Measurements from ENCODE around the gene GPC5.
A peak's percentile ranks its signal among the peaks of the same experiment; 100 is the strongest.
"Not testable (repeated sequence)": the region's sequence is repeated elsewhere in the genome, so short reads cannot be mapped to it uniquely, and the experiment has no call there.

The GPC5 gene

DNA sequence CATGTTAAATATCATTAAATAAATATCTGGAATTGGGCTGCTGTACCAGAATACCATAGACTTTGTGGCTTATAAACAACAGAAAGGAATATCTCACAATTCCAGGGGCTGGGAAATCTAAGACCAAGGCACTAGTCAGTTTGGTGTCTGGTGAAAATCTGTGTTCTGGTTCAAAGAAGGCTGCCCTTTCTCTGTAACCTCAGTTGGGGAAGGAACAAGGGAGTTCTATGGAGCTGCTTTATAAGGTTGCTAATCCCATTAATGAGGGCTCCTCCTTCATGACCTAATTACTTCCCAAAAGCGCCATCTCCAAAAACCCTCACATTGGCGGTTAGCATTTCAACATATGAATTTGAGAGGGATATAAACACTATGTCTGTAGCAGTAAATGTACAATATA is 480.9 kb downstream of the GPC5 start:
- DNase-seq (ENCODE audit: low spot score): no peak

DNA sequence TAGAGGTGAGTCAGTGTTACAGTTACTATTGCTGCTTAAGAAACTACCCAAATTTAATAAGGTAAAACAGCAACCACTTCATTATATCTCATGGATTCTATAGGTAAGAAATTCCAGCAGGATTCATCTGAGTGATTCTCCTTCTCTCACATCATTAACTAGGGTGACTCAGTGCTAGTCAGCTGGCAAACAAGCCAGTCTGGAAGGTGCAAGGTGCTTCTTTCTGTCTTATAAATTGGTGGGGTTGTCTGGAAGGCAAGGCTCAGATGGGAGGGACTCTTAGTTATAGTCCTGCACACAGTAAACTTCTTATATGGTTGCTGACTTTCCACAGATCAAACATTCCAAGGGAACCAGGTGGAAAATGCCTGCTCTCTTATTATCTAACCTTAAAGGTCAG is 484.5 kb downstream of the GPC5 start:
- DNase-seq (ENCODE audit: low spot score): no peak

DNA sequence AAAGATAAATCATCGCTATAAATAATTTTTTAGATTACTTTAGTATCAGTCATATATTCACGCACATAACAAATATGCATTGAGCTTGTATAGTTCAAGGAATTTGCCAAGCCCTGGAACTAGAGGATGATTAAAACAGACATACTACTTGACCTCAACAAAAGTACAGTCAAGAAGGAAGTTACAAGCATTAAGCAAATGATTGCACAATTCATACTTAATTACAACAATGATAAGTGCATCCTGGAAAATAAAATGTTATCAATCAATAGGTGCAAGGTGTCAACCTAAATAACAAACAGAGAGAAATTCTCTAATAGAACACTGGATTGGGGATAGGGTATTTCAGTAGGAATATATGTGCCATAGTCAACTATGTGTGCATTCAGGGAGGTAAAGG is 491.2 kb downstream of the GPC5 start:
- DNase-seq (ENCODE audit: low spot score): no peak

DNA sequence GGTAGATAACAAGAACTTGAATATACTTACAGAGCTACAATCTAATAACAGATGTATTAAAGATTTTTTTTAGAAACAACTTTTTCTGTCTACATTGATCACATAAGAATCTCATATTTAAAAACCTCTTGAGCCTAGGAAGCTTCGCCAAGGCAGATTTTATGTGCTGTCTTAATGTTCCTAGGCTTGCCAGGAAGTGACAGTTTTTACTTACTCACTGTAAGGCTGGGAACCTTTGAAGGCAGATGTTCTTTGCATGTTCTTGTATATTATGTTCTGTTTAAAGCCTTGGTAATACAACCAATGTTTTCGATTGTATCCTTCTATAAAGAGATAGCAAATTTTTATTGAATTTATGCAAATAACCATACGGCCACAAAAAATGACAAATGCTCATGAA is 492.7 kb downstream of the GPC5 start:
- no peak for DNase-seq (ENCODE audit: low spot score)

DNA sequence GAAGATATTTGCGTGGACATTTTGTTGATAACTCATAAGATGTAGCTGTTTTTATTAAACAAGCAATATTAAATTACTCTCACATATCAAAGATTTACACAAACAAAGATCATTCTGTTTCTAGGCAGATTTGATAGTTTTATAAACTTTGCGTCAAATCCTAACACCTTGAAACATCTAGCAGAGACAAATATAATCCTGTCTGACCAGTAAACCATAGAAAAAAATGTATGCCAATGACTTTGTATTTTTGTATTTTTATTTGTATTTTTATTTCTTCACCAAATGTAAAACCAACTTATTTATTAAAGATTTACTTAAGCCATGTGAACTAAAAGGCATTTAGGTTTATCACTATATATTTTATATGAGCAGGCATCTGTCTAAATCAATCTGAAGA is 494.6 kb downstream of the GPC5 start:
- no peak for DNase-seq (ENCODE audit: low spot score)

DNA sequence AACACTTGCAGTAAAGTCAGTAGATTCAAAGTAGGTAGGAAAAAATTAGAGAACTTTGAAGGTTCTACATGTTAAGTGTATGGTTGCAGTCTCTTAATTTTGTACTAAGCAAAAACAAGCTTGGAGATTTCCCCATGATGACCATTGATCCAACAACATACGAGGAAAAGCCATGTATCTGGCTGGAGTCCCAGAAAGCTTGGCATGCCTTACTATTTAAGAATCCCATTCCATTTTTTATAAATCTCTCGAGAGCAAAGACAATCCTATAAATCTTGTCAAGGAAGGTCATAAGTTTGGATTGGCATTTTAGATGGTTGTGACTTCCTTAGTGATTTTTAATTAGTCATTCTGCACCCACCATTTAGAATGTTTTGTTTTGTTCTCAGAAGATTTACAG is 495.9 kb downstream of the GPC5 start:
- DNase-seq (ENCODE audit: low spot score): no peak

DNA sequence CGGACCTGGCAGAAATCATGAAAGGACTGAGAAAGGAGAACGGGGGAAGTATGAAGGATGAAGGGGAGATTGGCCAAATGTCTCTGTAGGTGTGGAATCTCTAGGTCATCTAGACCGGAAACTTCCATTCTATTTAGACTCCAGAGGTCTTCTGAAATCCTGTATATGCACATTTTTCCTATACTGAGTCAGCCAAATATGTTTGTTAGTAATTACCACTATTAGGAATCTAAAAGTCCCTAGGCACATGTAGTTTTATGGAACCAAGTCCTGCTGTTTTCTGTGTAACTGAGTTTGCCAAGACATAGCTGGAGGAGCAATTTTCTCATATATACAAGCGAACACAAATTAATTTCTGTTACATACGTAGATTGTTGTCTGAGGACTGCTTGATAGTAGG is 498.1 kb downstream of the GPC5 start:
- no peak for DNase-seq (ENCODE audit: low spot score)

DNA sequence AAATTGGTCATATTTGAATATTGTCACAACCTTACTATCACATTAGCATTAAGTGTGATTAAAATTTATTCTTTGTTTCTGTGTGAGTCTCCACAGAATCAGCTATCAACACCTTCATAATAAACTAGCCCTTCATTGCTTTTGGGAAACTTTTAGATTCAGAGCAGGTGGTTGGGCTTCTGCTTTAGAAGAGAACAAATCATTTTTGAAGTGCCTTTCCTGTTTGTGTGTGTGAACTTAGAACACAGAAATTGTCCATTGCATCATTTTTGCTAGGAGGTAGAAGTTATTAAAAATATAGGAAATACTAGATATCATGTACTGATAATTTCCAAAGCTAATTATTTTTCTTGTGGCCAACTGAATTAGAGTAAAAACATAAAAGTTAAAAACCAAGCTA is 500.6 kb downstream of the GPC5 start:
- not testable (repeated sequence) for DNase-seq (ENCODE audit: low spot score)

DNA sequence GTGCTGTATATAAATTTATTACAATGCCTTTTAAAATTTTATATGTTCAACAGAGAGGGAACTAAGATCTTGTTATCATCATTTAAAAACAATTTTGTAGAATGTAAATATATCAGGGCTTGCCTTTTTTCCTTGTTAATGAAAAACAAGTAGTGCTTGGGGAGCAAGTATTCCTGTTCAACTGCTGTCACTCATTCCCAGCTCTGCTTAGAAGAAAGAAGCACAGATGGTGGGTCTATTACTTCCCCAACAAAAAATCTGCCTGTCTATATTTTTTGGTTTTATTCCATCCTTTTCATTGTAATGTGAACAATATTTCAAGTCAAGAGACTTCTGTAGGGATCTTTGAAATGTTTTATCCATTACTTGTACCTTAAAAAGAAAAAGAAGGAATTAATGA is 503.9 kb downstream of the GPC5 start:
- DNase-seq (ENCODE audit: low spot score): no peak

DNA sequence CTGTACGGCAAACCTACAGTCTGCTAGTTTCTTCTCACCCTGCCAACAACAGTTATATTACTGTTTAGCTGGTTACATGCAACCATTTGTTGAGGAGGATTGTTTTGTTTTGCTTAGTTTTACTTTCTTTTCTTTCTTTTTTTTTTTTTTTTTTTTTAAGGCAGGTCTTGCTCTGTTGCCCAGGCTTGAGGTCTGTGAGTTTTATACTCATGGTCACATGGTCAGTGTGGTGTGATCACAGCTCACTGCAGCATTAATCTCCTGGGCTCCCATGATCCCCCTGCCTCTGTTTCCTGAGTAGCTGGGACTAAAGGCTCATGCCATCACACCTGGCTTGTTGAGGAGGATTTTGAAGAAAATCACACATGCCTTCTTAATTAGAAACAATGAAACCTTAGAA is 505.6 kb downstream of the GPC5 start:
- DNase-seq (ENCODE audit: low spot score): no peak

DNA sequence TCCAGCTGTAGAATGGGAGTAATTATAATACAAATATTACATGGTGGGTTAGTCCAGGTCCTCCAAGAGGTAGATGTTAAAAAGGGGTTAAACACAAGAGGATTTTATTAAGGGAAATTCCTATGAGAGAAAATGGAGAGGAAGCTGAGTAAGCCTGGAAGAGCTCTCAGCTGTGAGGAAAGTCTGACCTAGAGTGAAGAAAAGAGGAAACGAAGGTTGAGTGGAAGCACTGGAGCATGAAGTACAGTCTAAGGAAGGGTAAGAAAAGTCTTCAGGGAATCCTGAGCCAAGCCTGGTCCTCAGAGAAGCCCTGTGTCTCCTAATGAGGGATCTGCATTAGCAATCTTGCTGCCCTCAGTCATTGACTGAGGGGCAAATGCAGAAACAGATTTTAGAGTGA is 506.2 kb downstream of the GPC5 start:
- peak; percentile 40 for DNase-seq (ENCODE audit: low spot score)

DNA sequence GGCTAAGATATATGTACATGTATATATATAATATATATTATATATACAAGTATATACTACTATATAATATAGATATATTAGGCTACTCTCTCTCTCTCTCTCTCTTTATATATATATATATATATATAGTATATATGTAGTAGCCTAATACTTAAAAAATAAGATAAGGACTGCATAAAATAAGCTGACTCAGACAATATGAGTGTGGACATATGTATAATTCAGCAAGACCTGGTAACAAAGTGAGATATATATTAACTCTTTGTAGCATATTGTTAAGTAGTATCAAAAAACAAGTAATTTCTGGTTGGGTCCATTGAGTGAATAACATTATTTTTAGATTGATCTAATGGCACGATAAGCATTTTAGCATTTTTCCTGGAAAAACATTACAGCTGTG is 509.0 kb downstream of the GPC5 start:
- DNase-seq (ENCODE audit: low spot score): no peak

DNA sequence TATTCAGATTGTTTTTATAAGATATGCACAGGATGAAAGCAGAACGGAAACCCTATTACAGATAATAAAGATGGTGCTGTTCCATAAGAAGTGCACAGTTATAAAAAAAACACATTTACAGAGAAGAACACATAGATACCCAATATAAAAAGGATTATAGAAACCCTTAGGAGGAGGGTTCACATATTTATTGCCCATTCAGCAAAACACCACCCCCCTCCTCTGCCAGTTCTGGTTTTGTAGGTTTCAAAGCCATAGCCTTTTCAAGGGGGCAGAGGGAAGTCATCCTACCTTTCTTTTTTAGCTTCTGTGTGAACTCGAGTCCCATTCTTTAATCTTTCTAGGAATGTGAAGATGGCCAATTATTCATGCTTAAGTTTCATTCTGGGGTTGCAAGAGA is 511.2 kb downstream of the GPC5 start:
- DNase-seq (ENCODE audit: low spot score): no peak

DNA sequence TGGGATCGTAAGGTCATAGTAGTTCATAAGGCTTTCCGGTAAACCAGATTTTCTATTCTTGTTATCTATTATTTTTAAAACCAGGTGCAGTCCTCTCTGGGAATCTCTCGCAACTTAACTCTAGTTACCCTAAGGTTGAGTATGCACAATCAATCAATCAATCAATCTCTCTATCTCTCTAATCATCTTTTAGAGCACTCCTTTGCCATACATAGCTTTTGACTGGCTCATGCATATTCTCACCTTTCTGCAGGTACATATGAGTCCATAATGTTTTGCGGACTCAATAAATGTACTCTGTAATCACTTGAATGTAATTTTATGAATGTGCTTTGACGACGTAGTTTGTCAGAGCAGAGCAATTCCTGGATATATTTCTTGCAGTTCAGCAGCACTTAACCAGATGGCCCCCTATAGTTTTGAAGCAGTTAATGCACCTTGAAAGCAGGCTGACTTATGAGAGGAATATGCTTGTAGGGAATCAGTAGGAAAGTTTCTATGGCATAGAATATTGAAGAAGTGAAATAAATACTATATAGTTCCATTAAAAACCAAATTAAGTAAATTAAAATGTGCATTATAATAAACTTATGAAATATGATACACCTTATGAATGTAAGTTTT is 524.7 kb downstream of the GPC5 start:
- peak; percentile 11 for DNase-seq (ENCODE audit: low spot score)

DNA sequence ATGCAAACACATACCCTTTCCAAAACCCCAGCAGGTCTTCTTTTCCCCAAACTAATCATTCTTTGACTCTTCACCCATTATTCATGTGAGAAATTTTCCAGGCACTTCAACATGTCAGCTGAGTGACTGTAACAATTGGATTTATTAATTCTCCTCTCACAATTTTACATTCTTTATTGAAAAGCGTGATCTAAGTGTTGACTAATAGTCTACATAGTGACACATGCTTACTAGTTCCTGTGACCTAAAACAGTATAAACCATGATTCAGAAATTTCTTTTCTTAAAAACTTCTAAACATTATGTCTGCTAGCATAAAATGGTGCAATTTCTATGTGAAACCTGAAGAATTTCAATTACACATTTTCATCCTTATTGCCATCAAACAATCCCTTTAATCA is 532.3 kb downstream of the GPC5 start:
- peak; percentile 21 for DNase-seq (ENCODE audit: low spot score)

DNA sequence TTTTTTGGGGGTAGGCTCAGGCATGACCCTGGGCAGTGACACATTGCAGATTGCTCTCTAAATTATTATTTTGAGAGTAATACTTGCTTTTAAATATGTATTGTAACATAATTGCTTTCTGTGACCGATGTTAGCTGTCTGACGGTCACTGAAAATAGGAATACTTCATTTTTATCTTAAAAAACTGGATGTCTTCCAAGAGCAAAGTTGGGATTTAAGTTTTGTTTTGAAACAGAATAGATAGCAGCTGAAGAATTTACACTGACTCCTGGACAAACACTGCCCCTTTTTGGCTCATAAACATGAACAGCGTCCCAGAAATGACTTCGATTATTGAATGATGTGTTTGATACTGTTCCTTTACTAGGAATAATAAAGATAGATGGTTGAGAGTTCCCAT is 535.9 kb downstream of the GPC5 start:
- DNase-seq (ENCODE audit: low spot score): no peak

DNA sequence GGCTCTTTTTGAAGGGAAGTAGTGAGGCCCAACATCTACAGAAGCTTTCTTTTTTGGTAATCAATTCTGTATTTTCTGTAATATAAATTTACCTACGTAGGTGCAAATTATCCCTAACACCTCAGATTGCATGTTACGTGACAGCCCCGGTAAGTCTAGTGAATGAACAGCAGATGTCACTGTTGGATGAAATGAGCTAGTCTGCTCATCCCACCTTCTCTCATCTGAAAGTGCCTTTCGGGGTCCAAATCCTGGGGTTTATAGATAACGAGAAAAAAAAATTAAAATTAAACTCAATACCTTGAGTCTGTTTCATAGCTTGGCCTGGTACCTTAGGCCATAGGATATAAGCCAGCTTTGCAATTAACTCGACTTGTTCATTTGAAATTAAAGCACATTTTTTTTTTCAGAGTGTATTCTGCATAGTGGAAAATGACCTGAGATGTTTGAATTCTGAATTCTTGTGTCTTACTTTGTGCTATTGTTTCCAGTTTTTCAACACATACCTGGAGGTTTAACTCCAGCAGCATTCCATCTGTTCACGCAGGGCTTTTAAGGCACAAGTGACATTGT is 548.2 kb downstream of the GPC5 start:
- DNase-seq (ENCODE audit: low spot score): peak; percentile 18

DNA sequence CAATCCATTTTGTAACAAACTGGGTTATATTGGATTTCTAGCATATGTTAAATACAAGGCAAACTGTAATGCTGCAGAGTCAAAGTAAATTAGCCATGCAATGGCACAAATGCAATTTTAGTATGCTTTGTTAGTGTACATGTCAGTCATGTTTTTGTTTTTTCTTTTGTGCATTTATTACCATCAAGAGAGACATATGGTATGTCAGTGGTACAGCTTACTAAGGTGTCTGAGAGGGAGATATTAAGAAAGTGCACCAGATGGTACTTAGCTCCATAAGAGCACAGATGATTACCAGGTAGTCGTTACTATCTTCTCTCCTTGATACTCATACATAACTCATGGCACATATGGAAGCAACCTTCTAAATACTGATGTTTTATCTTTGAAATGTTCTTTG is 550.3 kb downstream of the GPC5 start:
- no peak for DNase-seq (ENCODE audit: low spot score)

DNA sequence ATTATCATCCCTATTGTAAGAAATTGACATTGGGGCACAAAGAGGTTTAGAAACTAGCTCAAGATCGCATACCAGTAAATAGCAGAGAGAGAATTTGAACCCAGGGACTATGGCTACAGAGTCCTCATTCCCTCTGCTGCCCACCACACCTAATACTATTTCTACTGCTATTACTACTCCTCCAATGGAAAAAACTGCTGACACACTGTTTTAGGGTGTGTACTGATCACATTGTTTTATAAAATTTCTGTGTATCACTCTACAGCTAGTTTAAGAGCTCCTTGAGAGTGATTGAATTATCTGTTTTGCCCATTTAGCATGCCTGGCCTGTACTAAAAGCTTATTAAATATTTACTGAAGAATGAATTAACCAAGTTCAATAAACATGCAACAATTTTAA is 552.4 kb downstream of the GPC5 start:
- DNase-seq (ENCODE audit: low spot score): no peak

DNA sequence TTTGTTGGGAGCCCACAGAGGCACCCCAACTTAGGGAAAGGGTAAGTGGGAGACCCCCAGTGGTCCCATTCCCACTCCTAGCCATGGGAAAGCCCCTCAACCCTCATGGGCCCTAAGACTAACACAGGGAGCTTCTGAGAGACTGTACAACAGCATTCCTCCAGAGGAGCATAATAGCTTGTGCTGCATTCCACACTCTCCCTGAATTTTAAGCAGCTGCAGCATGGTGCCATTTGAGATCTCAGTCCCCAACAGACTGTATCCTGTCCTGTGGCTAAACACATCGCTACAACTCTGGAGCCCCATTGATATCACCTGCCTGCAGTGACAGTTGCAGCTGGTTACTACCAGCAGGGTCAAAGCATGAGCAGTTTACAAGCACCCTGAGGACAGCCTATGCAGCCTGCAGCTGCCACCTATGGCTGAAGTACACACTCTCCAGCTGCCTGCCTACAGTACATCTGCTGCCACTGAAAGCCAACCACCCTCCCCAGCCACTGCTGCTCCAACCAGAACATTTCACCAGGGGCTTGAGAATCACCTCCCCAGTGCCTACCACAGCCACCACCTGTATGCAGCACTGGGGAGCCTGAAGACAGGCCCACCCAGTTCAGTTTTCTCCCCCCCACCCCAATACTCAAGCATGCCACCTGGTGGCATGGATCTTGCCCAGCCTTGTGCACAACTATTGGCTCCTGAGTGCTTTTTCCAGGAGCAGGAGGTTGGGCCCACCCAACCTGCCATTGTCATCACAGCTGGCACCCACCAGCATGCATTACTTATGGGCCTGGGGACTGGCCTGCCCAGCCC is 557.3 kb downstream of the GPC5 start:
- DNase-seq (ENCODE audit: low spot score): no peak

DNA sequence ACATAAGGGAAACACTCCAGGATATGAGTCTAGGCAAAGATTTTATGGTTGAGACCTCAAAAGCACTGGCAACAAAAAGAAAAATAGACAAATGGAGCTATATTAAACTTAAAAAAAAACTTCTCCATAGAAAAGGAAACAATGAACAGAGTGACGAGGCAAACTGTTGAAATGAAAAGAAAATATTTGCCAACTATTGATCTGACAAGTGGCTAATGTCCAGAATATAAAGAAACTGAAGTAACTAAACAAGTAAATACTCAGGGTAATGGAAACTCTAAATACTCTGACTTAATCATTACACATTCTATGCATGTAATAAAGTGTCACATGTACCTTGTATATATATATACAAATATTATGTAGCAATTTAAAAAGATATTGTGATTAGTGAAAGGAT is 562.5 kb downstream of the GPC5 start:
- no peak for DNase-seq (ENCODE audit: low spot score)

DNA sequence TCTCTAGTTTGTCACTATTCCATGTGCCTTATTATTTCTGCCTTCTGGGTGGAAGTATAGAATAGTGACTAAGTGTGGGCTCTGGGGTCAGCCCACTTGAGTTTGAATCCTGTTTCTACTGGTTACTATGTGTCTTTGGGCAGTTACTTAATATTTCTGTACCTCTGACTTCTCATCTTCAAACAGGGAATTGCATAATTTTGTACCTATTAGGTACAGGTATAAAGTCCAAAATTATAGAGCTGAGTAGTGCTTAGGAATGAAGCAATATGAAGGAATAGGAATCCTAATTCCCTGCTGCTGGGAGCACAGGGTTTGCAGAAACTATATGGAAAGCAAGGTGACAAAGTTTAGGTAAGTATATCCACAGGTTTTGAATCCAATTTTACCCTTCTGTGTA is 564.5 kb downstream of the GPC5 start:
- DNase-seq (ENCODE audit: low spot score): no peak

DNA sequence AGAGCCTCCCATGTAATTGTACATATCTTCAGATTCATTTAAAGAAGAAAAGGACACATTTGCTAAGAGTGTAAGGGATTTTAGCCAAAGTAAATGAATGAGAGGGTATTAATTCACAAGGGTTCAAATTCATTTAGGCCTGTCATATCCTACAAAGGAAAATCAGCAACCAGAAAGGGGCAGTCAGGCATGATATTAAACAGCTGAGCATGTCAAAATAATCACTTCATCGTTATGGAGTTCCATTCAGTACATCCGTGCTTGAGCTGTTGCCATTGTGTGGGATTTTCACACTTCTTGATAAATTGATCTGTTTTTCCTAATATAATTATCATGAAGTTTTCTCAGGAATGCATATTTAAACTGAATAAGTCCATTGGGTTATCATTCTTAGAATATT is 567.1 kb downstream of the GPC5 start:
- DNase-seq (ENCODE audit: low spot score): no peak

DNA sequence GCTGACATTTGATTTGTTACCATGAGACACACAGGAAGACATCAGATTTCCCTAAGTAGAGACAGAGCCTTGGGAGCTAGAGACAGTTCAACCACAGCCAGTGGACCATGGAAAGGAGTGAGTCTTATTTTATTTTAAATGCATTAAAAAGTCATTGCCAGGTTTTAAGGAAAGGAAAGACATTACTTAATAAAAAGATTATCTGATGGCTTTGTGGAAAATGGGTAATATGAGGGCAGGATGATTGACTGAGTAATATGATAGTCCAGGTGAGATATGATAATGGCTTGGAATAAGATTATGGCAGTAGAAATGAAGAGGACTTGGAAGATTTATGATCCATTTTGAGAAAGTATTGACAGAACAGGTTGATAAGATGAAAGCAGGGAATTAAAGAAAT is 580.1 kb downstream of the GPC5 start:
- no peak for DNase-seq (ENCODE audit: low spot score)

Measured in kidney capillary endothelial cell (primary cell).